GM21529 (cell line): ENCODE results near the gene ASB18.
"Not testable (repeated sequence)": the region's sequence is repeated elsewhere in the genome, so short reads cannot be mapped to it uniquely, and the experiment has no call there.

ENCODE experiments used
- ATAC-seq: cut with Tn5 transposase; IDR thresholded peaks from one replicate; pipeline ENCODE4 v1.9.1; 2021; ENCODE audit not compliant: unreplicated experiment

The ASB18 gene

DNA sequence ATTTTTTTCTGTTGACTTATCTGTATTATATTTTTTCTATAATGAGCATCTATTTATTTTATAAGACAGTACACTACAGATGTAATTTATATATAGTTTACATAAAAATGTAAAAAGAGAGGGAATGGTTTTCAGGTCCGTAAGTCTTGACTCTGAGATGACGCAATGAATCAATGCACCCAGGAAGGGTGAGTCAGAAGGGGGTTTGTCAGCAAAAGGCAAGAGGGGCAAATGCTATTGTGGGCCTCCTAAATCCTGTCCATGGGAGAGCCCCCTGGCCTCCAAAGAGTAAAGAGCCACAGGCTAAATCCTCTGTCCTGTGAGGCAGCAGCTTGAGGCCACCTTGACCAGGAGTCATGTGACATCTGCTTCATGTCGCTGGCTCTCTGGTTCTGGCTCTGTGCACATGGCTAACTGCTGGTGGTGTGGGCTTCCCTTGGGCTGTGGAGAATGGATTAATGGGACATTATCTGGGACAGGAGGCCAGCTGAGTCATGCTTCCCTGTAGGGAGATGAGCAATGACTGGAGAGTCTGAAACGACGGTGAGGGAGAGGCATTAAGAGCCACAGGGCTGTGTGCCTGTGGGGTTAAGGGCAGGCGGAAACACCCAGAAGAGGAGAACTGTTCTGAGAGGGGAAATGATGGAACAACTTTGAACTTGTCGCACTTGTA lies 22.8 kb upstream of the ASB18 start:
- ATAC-seq = no peak

DNA sequence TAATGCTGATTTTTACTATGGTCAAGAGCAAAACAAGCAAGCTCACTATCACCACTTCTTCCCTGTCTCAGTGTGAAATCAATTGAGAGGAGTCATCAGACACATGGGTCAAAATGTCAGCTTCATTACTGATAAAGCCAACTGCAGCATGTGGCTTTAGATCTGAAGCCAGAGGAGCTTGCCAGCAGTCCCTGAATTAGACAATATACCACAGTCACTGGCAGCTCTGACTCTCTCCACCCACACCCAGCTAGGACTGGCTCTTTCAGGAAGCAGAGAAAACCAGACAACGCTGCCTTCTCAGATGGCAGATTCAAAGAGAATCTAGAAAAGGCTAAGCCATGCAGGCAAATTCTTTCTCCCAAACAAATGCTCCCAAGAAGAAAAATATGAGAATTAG lies 20.0 kb upstream of the ASB18 start:
- no peak for ATAC-seq

DNA sequence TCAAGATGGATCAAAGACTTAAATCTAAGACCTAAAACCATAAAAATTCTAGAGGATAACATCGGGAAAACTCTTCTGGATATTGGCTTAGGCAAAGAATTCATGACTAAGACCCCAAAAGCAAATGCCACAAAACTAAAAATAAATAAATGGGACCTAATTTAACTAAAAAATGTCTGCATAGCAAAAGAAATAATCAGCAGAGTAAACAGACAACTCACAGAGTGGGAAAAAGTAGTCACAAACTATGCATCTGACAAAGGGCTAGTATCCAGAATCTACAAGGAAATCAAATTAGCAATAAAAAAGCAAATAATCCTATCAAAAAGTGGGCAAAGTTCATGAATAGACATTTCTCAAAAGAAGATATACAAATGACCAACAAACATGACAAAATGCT lies 18.2 kb upstream of the ASB18 start:
- no peak for ATAC-seq

DNA sequence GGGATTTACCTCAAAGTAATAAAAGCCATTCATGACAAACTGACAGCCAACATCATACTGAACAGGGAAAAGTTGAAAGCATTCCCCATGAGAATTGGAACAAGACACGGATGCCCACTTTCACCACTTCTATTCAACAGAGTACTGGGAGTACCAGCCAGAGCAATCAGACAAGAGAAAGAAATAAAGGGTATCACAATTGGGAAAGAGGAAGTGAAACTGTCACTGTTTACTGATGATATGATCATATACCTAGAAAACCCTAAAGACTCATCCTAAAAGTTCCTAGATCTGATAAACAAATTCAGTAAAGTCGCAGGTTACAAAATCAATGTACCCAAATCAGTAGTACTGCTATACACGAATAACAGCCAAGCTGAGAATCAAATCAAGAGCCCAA lies 17.2 kb upstream of the ASB18 start:
- no peak for ATAC-seq

DNA sequence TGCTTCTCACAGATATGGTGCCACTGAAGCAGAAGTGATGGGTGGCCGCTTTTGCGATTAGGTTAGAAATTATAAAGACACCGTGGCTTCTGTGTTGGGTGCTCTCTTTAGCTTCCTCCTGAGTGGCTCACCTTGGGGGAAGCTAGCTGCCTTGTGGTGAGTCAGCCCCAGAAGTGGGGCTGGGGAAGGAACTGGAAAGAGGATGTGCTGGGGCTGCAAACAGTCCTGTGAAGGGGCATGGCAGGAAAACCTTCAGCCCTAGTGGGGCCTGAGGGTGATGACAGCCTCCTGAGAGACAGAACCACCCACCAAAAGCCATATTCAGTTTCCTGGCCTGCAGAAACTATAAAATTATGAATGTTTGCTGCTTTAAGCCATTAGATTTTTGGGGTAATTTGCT lies 8.9 kb upstream of the ASB18 start:
- no peak for ATAC-seq

DNA sequence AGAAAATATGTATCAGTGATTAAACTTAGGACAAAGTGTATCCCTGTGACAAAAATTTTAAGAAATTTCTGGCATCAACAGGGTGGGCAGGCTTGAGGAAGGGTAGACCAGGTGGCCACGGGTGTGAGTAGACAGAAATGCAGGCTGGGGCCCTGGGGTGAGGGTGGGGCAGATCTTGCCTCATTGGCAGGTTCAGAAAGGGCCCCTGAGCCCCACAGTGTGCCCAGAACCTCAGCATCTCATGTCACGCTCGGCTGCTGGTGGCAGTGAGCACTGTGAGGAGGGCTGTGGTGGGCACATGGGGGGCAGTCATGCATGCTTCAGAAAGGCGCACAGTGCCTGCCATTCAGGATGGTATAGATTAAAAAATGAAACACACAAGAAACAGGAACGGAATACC lies 7.6 kb upstream of the ASB18 start:
- ATAC-seq = no peak

DNA sequence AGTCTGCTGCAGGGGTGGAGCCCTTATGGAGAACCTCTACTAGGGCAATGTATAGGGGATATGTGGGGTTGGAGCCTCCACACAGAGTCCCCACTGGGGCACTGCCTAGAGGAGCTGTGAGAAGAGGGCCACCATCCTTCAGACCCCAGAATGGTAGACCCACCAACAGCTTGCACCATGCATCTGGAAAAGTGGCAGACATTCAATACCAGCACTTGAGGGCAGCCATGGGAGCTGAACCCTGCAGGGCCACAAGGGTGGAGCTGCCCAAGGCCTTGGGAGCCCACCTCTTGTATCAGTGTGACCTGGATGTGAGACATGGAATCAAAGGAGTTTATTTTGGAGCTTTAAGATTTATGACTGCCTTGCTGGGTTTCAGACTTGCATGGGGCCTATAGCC lies 5.7 kb upstream of the ASB18 start:
- ATAC-seq = not testable (repeated sequence)

DNA sequence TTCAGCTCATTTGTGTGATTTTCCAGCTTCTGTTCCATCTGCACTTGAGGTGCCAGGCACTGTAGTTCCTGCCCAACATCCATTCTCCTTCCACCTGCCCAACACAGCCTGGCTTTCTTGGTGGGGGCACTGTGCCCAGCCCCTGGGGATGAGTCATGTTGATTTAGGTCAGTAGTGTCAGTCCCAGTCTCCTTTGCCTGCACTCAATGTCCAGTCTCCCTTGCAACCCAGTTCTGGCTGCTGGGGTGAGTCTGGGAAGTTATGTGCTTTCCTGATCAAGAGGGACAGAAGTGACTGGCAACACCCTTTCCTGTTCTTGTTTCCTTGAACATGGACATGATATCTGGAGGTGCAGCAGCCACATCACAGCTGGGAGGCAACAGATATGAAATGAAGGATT lies 1.5 kb upstream of the ASB18 start:
- no peak for ATAC-seq

DNA sequence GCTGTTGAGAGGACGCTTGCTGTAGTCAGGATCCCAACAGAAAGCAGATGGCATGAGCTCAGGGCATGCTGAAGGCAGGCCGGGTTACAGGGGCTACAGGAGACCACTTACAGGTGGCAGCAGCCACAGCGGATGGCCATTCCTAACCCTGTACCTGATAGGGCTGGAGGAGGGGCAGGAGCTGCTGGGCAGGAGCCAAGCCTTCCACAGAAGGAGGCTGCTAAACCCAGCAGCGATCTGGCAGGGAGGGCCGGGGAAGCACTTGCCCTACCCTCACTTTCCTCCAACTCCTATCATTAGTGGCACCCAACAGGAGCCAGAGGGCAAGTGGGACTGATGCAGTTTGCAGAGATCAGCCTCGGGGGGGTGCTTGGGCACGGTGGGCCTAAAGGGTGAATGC lies 2.0 kb downstream of the ASB18 start:
- no peak for ATAC-seq

DNA sequence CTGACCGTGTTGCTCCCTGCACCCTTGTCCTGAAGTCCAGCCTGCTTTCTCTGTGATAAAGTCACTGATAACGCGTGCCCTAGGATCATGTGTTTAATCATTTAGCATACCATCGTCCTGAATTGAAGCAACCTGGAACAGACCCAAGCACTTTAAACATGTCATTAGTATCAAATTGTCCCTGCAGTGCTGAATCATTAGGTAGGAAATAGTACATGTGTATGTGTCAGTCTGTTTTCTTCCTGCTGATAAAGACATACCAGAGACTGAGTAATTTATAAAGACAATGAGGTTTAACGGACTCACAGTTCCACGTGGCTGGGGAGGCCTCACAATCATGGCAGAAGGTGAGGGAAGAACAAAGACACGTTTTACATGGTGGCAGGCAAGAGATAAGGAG lies 2.8 kb downstream of the ASB18 start:
- ATAC-seq = no peak

DNA sequence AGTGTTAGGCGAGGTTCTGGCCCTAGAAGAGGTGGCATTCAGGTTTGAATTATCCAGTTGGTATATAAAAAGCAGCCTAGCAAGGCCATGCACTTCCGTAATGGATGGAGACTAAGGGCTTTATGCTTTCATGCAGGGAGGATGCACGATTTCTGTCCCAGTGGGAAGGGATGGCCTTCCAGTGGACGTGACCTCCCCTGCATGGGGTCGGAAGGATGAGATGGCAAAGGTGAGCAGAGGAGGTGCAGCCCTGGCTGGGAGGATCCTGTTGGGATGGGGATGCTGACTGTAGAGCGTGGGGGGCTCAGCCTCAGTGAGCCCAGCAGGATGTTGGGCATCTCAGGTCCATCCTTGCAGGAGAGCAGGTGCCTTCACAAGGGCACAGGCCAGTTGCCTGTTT lies 4.8 kb downstream of the ASB18 start:
- ATAC-seq = no peak

DNA sequence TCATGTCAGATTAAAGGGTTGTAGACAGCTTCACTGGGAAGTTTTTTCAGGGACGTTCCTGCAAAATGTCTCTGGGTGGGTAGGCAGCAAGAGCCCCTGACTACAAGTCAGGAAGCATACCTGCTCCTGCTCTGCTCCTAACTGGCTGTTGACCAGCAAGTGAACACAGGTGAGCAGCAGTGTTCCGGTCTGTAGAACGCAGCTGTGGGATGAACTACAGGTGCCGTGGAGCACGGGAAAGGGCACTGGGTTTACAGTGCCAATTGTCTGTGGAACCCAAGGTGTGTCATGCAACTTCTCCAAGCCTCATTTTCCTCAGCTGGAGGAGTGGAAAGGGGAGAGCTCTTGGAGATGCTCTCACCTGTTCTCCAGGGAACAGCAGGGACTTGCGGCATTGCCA lies 6.6 kb downstream of the ASB18 start:
- no peak for ATAC-seq

DNA sequence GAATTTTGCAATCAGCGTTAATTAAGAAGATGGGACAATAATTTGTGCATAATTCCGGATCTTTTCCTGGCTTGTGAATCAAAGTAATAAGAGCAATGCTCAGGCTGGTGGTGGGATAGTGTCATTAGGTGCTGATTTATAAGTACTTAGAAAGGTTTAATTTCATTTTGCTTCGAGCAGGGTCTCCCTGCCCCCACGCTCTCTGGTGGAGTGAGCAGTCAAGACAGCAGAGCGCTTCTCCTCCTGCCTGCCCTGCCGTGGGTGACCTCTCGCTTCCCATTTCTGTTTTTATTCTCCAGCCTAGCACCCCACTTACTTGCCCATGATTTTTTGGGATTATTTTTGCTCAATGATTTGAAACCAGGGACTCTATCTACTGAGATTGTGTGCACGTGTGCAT lies 7.1 kb downstream of the ASB18 start:
- ATAC-seq = no peak

DNA sequence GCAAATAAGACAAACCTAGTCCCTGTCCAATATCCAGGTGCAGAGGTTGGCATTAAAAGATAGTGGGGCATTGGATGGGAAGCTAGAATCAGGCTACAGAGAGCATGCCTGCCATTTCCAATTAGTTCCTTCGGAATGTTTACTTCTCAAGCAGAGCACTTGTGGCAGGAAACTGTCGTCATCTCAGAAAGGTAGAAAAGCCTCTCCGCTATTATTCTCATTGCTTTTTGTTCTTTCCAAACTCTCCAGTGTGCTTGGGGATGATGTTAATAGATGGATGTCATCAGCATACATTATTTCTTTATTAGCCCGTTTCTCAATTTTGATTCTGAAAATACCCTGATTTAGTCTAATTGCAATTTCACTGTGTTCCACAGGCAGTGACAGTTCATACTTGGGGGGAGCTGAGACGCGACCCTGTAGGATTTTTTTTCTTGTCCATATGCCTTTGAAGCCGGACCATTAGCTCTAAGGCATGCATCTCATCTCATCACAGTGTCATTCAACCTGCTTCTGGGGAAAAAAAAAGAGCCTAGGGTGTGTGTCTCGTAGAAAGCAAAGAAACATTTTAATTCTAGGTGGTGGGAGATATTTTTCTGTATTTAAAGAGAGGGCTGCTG lies 7.7 kb downstream of the ASB18 start:
- ATAC-seq = no peak

DNA sequence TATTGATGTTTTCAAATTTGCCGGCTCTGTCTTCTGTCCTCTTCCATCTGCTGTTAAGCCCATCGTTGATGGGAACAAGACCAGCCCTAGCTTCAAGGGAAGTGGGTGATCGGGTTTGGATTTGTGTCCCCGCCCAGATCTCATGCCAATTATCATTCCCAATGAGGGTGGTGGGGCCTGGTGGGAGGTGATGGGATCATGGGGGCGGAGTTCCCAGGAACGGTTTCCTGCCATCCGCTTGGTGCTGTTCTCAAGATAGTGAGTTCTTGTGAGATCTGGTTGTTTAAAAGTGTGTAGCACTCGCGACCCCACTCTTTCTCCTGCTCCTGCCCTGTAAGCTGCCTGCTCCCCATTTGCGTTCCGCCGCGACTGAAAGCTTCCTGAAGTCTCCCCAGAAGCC lies 9.5 kb downstream of the ASB18 start:
- ATAC-seq = no peak

DNA sequence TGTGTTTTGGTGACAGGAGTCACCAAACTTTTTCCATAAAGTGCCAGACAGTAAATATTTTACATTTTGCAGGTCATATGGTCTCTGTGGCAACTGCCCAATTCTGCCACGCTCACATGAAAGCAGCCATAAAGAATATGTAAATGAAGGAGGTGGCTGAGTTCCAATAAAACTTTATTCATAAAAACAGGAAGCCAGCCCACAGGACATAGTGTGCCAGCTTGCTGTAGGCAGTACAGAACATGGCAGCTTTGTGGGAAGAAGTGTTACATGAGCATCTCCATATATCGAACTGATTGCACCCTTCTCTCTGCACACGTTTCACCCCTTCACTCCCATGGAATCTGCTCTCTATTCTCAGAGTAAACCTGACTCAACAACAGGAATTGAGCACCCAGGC lies 10.2 kb downstream of the ASB18 start:
- no peak for ATAC-seq

DNA sequence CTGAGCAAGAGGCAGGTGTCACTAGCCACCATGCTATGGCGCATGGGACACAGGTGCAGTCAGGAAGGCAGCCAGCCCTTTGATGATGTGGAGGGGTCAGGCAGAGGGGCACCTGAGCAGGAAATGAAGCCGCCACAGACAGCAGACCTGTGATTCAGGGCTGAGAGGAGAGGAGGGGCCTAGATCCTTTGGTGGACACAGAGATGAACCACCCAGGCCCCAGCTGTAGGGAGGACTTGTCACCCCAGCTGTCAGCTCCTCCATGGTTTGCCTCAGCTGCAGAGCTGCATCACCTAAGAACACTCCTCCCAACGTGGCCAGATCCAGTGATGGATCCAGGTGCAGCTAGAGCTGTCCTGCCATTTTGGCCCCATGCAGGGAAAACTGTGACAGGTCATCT lies 11.6 kb downstream of the ASB18 start:
- no peak for ATAC-seq

DNA sequence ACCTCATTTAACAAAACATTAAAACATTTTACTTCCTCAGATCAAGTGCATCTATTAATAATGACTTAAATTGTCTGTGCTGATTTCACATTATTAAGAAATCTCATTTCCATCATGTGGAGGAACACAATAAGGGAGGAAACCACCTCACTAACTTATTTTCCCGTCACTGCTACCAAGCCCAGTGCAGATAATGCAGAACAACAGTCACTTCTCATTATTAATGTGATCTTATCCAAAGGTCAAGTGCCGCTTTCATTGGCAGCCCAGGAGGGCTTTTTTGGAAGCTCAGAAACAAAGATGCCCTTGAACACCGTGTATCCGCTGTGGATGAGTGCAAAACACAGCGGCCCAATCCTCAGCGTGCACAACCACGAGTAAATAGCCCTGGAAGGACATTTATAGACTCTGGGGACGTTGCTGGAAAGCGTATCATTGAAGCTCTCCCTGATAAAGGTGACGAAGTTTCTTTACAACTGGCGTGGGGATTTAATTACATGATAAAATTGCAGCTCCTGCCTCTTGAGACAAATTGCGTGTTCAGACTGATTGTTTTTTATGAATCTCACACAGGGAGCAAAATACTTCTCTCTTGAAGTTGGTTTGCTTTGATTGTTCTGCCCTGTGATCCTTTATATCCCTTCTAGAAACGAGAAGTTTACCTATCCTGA lies 13.2 kb downstream of the ASB18 start:
- no peak for ATAC-seq

DNA sequence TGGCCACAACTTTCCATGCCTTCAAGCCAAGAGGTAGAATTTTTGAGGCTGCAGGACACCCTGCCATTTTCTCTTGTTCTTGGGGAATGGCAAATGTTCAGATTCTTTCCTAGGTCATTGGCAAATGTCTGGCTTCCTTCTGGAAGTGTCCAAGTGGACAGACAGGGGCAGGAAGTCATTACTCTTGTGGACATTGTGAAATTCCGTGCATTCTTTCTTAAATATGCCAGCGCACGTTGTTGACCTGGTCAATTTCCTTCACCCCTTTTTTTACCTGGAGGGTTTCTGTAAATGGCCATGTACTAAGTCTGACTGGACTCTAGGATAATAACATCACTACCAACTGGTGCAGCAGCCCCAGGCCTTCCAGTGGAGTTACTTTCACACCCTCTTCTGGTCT lies 13.9 kb downstream of the ASB18 start:
- ATAC-seq = no peak

DNA sequence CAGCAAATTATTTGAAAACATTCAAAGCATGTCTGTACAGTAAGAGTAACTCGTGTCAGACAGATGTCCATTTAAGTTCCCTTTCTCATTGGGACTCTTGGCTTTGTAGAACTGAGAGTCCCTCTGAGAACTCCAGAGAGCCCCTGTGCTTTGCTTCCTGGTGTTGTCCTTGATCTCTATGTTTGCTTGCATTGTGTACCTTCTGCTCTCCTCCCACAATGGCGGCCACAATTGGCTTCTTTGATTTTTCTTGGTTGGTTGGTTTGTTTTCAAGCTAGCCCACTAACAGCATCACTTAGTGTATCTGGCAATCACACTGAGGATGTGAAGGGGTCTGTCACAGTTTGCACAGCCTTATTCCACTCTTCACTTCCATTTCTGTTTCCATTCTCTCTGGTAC lies 15.1 kb downstream of the ASB18 start:
- no peak for ATAC-seq

DNA sequence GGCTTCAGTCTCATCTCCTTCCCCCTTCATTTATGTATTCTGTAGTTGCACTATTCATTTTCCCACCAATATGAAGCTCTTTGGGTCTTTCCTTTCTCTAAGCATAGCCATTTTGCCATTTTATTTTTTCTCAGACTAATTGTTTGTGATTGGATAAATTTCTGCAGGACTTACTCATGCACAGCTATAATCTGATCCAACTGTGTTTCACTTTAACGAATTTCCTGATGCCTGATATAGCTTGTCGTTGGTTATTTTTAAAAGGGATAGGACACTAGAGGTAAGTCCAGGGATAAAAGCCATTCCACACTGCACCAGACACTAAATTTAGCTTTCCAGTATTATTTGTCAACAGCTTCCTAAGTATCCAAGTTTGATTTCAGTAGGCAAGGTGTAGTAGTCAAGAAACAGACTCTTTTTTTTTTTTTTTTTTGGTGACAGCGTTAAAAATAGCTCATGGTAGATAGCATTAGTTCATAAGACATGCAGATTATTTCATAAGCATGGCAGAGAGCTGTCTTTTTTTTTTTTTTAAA lies 17.4 kb downstream of the ASB18 start:
- no peak for ATAC-seq

DNA sequence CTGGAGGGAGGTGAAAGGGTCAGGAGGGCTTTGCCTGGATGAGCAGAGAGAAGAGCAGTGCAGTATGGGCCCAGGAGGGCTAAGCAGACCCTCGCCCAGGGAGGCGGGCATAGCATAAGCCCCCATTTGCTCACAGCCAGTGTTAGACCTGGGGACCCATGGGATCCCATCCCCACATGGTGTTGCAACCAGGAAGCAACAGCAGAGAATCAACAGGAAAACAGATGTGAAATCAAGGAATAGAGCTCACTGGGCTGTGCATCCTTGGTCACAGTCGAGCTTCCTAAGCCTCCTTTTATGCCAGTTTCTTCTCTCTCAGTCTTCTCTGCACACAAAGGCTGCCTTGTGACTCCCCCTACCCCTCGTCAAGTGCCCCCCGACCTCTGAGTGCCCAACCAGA lies 19.9 kb downstream of the ASB18 start:
- no peak for ATAC-seq
